ENCODE data around the gene CD2AP. TPM values are rescaled to one million over a fixed set of nuclear protein-coding genes. Genes with fewer than 3 reads are reported as not detected.

CD2AP gene
- total and polyA plus RNA-seq, 4 donors: 5.7 to 22.4 (median 11.5) TPM

- TF ChIP-seq MAX (IDR thresholded peaks at IDR 0.05): no peak
Measured at GRCh38 chr6:47626782-47627181, 149.2 kb downstream of the CD2AP start (continued).

GRCh38 chr6:47628448-47629272 is 151.1 kb downstream of the CD2AP start:
- Histone ChIP-seq H3K4me1 (ENCODE audit: control insufficient read depth in 4 of 4, insufficient read depth in 4 of 4, low read length in 3 of 4) (peaks cover 0 to 4% (median 0%) of the 10 kb centered on the region in 4 donors), H3K27me3 (ENCODE audit: control insufficient read depth in 4 of 4, insufficient read depth in 4 of 4, low read length in 3 of 4) (no peaks in the 10 kb centered on the region), H3K27ac (ENCODE audit: low read depth in 1 of 2, low read length in 2 of 2) (no peak overlapping the region), H3K4me3 (ENCODE audit: low read depth in 1 of 3, low read length in 3 of 3) (no peak overlapping the region), H3K36me3 (ENCODE audit: control insufficient read depth in 4 of 4, insufficient read depth in 3 of 4, low read depth in 1 of 4, low read length in 3 of 4) (peaks cover 0 to 4% (median 0%) of the 10 kb centered on the region in 4 donors), H3K9ac (ENCODE audit: low read depth in 1 of 2, low read length in 2 of 2) (no peak overlapping the region), H3K9me3 (ENCODE audit: control insufficient read depth in 4 of 4, low read length in 3 of 4) (no peaks in the 10 kb centered on the region)
- 95% methylated on average over 7 of the region's 7 CpGs for WGBS
- no peak for DNase-seq (ENCODE audit: low spot score)
- TF ChIP-seq REST (IDR thresholded peaks at IDR 0.05) (no peak), HNF4A (conservative IDR thresholded peaks at IDR 0.05) (no peak), FOXA1 (IDR thresholded peaks at IDR 0.05) (no peak)

GRCh38 chr6:47629954-47630353 is 152.4 kb downstream of the CD2AP start:
- no peak overlapping the region for H3K9ac ChIP-seq (ENCODE audit: low read depth in 1 of 2, low read length in 2 of 2)
- no peak overlapping the region for H3K27ac ChIP-seq (ENCODE audit: low read depth in 1 of 2, low read length in 2 of 2)
- WGBS: 90% methylated on average over 4 of the region's 4 CpGs
- no peaks in the 10 kb centered on the region for H3K36me3 ChIP-seq (ENCODE audit: control insufficient read depth in 4 of 4, insufficient read depth in 3 of 4, low read depth in 1 of 4, low read length in 3 of 4)
- no peak for TF ChIP-seq CTCF (IDR thresholded peaks at IDR 0.05; ENCODE audit: low read depth, low read length, missing input control)
- no peak for TF ChIP-seq HNF4A (conservative IDR thresholded peaks at IDR 0.05)
- TF ChIP-seq HNF4G (IDR thresholded peaks at IDR 0.05): no peak
- TF ChIP-seq TAF1 (conservative IDR thresholded peaks at IDR 0.05): no peak
- no peak for TF ChIP-seq GABPA (IDR thresholded peaks at IDR 0.05 in 1 of 2, conservative IDR thresholded peaks at IDR 0.05 in 1 of 2)
- TF ChIP-seq SP1 (IDR thresholded peaks at IDR 0.05): no peak
- TF ChIP-seq RAD21 (IDR thresholded peaks at IDR 0.05): no peak
- no peak for TF ChIP-seq ZBTB33 (IDR thresholded peaks at IDR 0.05)
- no peak for TF ChIP-seq FOXA1 (IDR thresholded peaks at IDR 0.05)
- TF ChIP-seq YY1 (IDR thresholded peaks at IDR 0.05): no peak
- TF ChIP-seq NR2F2 (IDR thresholded peaks at IDR 0.05): no peak
- TF ChIP-seq REST (IDR thresholded peaks at IDR 0.05): no peak
- no peak for TF ChIP-seq JUND (IDR thresholded peaks at IDR 0.05)
- no peak for TF ChIP-seq MAX (IDR thresholded peaks at IDR 0.05)
- TF ChIP-seq FOXA2 (IDR thresholded peaks at IDR 0.05): no peak
- no peak for TF ChIP-seq EGR1 (IDR thresholded peaks at IDR 0.05; ENCODE audit: low read depth in 2 of 2)
- no peaks in the 10 kb centered on the region for H3K9me3 ChIP-seq (ENCODE audit: control insufficient read depth in 4 of 4, low read length in 3 of 4)
- peaks cover 0 to 4% (median 0%) of the 10 kb centered on the region in 4 donors for H3K4me1 ChIP-seq (ENCODE audit: control insufficient read depth in 4 of 4, insufficient read depth in 4 of 4, low read length in 3 of 4)
- H3K4me3 ChIP-seq (ENCODE audit: low read depth in 1 of 3, low read length in 3 of 3): no peak overlapping the region
- DNase-seq (ENCODE audit: low spot score): no peak
- no peaks in the 10 kb centered on the region for H3K27me3 ChIP-seq (ENCODE audit: control insufficient read depth in 4 of 4, insufficient read depth in 4 of 4, low read length in 3 of 4)

Measured in liver (tissue), 9 donors.